ENCODE measurements around the gene C3orf62. TPM values are rescaled to one million over a fixed set of nuclear protein-coding genes. Genes with fewer than 3 reads are reported as not detected.

C3orf62 gene
- total and polyA plus RNA-seq, 9 of the 15 experiments (the other 6 are each of a cell fraction or from before 2014, with no cell fraction given) = 1.3 to 5.7 (median 3.4) TPM

DNA sequence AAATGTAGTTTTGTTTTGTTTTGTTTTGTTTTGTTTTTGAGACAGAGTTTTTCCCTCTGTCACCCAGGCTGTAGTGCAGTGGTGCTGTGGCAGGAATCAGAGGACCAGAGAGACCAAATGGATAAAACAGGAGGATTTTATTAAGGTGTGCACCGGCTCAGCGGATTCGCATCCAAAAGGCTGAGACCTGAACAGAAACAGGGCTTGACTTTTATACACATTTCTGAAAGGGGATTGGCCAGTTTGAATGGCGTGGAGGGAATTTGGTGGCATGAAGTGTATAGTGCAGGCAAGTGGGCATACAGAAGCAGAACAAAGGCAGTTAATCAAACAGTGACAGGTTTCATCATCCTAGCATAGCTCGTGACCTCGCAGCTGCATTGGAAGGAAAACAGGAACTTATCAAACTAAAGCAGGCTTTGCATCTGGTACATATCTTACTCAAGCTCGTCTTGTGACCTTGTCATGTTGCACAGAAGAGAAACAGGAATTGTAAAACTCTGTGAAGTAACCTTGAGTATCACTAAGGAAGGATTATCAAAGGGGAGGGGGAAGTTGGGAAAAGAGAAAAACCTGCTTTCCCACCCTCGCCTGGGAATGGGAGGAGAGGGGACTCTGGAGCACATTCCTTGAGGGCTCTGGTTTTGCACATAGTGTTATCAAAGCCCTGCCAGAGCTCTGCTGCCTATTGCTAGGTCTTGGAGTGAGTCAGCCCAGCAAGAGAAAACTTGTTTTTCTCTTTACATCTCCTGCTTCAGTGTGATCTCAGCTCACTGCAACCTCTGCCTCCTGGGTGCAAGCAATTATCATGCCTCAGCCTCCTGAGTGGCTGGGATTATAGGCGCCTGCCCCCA is 38.5 kb downstream of the C3orf62 start (continued):
- TF ChIP-seq, protein P1, sequence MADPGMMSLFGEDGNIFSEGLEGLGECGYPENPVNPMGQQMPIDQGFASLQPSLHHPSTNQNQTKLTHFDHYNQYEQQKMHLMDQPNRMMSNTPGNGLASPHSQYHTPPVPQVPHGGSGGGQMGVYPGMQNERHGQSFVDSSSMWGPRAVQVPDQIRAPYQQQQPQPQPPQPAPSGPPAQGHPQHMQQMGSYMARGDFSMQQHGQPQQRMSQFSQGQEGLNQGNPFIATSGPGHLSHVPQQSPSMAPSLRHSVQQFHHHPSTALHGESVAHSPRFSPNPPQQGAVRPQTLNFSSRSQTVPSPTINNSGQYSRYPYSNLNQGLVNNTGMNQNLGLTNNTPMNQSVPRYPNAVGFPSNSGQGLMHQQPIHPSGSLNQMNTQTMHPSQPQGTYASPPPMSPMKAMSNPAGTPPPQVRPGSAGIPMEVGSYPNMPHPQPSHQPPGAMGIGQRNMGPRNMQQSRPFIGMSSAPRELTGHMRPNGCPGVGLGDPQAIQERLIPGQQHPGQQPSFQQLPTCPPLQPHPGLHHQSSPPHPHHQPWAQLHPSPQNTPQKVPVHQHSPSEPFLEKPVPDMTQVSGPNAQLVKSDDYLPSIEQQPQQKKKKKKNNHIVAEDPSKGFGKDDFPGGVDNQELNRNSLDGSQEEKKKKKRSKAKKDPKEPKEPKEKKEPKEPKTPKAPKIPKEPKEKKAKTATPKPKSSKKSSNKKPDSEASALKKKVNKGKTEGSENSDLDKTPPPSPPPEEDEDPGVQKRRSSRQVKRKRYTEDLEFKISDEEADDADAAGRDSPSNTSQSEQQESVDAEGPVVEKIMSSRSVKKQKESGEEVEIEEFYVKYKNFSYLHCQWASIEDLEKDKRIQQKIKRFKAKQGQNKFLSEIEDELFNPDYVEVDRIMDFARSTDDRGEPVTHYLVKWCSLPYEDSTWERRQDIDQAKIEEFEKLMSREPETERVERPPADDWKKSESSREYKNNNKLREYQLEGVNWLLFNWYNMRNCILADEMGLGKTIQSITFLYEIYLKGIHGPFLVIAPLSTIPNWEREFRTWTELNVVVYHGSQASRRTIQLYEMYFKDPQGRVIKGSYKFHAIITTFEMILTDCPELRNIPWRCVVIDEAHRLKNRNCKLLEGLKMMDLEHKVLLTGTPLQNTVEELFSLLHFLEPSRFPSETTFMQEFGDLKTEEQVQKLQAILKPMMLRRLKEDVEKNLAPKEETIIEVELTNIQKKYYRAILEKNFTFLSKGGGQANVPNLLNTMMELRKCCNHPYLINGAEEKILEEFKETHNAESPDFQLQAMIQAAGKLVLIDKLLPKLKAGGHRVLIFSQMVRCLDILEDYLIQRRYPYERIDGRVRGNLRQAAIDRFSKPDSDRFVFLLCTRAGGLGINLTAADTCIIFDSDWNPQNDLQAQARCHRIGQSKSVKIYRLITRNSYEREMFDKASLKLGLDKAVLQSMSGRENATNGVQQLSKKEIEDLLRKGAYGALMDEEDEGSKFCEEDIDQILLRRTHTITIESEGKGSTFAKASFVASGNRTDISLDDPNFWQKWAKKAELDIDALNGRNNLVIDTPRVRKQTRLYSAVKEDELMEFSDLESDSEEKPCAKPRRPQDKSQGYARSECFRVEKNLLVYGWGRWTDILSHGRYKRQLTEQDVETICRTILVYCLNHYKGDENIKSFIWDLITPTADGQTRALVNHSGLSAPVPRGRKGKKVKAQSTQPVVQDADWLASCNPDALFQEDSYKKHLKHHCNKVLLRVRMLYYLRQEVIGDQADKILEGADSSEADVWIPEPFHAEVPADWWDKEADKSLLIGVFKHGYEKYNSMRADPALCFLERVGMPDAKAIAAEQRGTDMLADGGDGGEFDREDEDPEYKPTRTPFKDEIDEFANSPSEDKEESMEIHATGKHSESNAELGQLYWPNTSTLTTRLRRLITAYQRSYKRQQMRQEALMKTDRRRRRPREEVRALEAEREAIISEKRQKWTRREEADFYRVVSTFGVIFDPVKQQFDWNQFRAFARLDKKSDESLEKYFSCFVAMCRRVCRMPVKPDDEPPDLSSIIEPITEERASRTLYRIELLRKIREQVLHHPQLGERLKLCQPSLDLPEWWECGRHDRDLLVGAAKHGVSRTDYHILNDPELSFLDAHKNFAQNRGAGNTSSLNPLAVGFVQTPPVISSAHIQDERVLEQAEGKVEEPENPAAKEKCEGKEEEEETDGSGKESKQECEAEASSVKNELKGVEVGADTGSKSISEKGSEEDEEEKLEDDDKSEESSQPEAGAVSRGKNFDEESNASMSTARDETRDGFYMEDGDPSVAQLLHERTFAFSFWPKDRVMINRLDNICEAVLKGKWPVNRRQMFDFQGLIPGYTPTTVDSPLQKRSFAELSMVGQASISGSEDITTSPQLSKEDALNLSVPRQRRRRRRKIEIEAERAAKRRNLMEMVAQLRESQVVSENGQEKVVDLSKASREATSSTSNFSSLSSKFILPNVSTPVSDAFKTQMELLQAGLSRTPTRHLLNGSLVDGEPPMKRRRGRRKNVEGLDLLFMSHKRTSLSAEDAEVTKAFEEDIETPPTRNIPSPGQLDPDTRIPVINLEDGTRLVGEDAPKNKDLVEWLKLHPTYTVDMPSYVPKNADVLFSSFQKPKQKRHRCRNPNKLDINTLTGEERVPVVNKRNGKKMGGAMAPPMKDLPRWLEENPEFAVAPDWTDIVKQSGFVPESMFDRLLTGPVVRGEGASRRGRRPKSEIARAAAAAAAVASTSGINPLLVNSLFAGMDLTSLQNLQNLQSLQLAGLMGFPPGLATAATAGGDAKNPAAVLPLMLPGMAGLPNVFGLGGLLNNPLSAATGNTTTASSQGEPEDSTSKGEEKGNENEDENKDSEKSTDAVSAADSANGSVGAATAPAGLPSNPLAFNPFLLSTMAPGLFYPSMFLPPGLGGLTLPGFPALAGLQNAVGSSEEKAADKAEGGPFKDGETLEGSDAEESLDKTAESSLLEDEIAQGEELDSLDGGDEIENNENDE (IDR thresholded peaks at IDR 0.05; ENCODE audit: low read depth, low read length) = no peak
- TF ChIP-seq, protein P2, sequence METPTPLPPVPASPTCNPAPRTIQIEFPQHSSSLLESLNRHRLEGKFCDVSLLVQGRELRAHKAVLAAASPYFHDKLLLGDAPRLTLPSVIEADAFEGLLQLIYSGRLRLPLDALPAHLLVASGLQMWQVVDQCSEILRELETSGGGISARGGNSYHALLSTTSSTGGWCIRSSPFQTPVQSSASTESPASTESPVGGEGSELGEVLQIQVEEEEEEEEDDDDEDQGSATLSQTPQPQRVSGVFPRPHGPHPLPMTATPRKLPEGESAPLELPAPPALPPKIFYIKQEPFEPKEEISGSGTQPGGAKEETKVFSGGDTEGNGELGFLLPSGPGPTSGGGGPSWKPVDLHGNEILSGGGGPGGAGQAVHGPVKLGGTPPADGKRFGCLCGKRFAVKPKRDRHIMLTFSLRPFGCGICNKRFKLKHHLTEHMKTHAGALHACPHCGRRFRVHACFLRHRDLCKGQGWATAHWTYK (CRISPR knock-in tag; IDR thresholded peaks at IDR 0.05) = peak; percentile 85
- TF ChIP-seq, protein P3, sequence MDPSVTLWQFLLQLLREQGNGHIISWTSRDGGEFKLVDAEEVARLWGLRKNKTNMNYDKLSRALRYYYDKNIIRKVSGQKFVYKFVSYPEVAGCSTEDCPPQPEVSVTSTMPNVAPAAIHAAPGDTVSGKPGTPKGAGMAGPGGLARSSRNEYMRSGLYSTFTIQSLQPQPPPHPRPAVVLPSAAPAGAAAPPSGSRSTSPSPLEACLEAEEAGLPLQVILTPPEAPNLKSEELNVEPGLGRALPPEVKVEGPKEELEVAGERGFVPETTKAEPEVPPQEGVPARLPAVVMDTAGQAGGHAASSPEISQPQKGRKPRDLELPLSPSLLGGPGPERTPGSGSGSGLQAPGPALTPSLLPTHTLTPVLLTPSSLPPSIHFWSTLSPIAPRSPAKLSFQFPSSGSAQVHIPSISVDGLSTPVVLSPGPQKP (CRISPR knock-in tag; IDR thresholded peaks at IDR 0.05) = no peak
- peak; percentile 93 for TF ChIP-seq MTA2 (IDR thresholded peaks at IDR 0.05; ENCODE audit: low read depth)
- no peak for TF ChIP-seq ZNF518B (CRISPR knock-in tag; IDR thresholded peaks at IDR 0.05)
- TF ChIP-seq SAFB (IDR thresholded peaks at IDR 0.05; ENCODE audit: borderline replicate concordance, low read depth, low read length) = no peak
- no peak for TF ChIP-seq HDAC8 (tag; IDR thresholded peaks at IDR 0.05)
